Ovary (tissue), 3 donors: ENCODE measurements around the gene MCCC1.

ENCODE experiments used
- POLR2A ChIP-seq: fragments of 450-650 bp; IDR thresholded peaks from one replicate; pipeline ENCODE4 v1.6.1; 2017; ENCODE audit warnings: antibody characterized with exemption, mild to moderate bottlenecking, moderate library complexity
- TF ChIP-seq, protein P1 (sequence below), 3 donors: fragments of 450-650 bp in 2 of 3; fragments of 200-600 bp in 1 of 3; IDR thresholded peaks; one replicate each; pipeline versions ENCODE4 v1.5.1 to v1.8.0; 2016 to 2022; ENCODE audit warnings: antibody characterized with exemption in 3 of 3, mild to moderate bottlenecking in 1 of 3
- donor health status: DM: no; HTN: no; CAD: no.

DNA sequence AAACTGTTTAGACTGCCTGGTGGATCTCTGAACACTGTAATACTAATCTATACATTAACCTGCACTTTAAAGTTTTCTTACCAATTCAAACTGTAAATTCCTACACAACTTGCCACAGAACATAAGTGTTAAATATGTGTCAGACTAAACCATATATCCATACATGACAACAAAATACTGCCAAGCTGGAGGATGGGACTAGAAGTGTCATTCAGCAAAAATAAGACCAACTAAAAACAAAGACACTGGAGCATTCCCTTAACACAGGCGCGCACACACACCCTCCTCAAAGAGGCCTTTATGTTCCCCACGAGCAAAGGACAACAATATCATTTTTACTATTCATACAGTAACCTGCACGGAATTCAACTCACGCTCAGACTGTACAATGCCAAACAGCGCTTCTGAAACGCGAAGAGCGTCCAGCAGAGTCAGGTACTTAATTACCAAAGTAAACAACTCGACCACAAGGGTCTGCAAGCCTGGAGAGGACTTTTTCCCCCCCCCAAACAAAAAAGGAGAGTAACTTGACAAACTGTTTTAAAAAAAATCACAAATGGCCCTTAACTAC lies 120.1 kb downstream of the MCCC1 start:
- TF ChIP-seq, protein P1, sequence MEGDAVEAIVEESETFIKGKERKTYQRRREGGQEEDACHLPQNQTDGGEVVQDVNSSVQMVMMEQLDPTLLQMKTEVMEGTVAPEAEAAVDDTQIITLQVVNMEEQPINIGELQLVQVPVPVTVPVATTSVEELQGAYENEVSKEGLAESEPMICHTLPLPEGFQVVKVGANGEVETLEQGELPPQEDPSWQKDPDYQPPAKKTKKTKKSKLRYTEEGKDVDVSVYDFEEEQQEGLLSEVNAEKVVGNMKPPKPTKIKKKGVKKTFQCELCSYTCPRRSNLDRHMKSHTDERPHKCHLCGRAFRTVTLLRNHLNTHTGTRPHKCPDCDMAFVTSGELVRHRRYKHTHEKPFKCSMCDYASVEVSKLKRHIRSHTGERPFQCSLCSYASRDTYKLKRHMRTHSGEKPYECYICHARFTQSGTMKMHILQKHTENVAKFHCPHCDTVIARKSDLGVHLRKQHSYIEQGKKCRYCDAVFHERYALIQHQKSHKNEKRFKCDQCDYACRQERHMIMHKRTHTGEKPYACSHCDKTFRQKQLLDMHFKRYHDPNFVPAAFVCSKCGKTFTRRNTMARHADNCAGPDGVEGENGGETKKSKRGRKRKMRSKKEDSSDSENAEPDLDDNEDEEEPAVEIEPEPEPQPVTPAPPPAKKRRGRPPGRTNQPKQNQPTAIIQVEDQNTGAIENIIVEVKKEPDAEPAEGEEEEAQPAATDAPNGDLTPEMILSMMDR (IDR thresholded peaks at IDR 0.05) = no peak
- no peak for TF ChIP-seq POLR2A
